ENCODE data around the gene TBC1D22A.

DNA sequence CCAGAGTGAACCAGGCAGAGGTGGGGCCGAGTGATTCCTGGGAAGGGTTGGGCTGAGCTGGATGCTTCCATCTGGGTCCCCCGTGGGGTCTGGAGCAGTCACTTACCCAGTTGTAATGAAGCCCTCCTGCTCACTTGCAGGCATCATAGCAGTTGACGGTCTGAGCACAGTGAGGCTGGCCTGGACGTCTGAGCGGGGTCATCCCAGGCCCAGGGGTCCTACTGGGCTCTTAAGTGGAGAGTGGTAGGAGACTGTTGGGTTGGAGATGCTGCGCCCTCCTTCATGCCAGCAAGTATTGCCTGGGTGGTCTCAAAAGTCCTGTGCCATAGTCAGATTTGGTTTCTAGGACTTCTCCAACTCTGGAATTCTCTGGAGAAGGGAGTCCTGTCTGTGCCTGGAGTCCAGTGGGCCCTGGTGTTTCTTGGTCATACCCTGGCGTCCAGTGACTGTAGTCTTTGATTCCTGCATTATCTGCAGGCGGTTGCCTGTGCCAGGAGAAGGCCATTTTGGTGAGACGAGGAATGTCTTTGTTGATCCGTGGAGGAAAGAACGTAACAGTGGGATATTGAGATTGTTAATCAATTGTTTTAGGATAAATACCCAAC is 82.3 kb downstream of the TBC1D22A start:
- TF ChIP-seq SIN3A (IDR thresholded peaks at IDR 0.05; ENCODE audit: borderline replicate concordance, low read depth, low read length) (no peak), ZBTB33 (IDR thresholded peaks at IDR 0.05; ENCODE audit: borderline replicate concordance, low read depth) (no peak), YY1 (IDR thresholded peaks at IDR 0.05; ENCODE audit: low read depth) (no peak), TAF1 (IDR thresholded peaks at IDR 0.05; ENCODE audit: borderline replicate concordance, low read depth, low read length) (no peak), EP300 (IDR thresholded peaks at IDR 0.05; ENCODE audit: borderline replicate concordance in 1 of 2, low read depth in 1 of 2, low read length in 1 of 2) (no peak), USF2 (IDR thresholded peaks at IDR 0.05; ENCODE audit: borderline replicate concordance, low read depth, low read length) (no peak), NRF1 (IDR thresholded peaks at IDR 0.05; ENCODE audit: low read depth, low read length) (no peak)
- TF ChIP-seq, protein P1, sequence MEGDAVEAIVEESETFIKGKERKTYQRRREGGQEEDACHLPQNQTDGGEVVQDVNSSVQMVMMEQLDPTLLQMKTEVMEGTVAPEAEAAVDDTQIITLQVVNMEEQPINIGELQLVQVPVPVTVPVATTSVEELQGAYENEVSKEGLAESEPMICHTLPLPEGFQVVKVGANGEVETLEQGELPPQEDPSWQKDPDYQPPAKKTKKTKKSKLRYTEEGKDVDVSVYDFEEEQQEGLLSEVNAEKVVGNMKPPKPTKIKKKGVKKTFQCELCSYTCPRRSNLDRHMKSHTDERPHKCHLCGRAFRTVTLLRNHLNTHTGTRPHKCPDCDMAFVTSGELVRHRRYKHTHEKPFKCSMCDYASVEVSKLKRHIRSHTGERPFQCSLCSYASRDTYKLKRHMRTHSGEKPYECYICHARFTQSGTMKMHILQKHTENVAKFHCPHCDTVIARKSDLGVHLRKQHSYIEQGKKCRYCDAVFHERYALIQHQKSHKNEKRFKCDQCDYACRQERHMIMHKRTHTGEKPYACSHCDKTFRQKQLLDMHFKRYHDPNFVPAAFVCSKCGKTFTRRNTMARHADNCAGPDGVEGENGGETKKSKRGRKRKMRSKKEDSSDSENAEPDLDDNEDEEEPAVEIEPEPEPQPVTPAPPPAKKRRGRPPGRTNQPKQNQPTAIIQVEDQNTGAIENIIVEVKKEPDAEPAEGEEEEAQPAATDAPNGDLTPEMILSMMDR (IDR thresholded peaks at IDR 0.05) = no peak
